Chondrocyte (in vitro differentiated cells): Measurements from ENCODE around the gene TMEM9B. TPM values are rescaled to one million over a fixed set of nuclear protein-coding genes. Genes with fewer than 3 reads are reported as not detected.
"Not testable (repeated sequence)": the region's sequence is repeated elsewhere in the genome, so short reads cannot be mapped to it uniquely, and the experiment has no call there.

Source experiments
- DNase-seq: peaks from one replicate; pipeline ENCODE4 v3.0.0; 2021; ENCODE audit warnings: mixed read lengths, low spot score
- H3K27ac Mint-ChIP-seq: one replicate; pipeline ENCODE4 v1.8.0; 2021; ENCODE audit warnings: mild to moderate bottlenecking, moderate library complexity, mixed read lengths; ENCODE audit not compliant: unreplicated experiment
- H3K27me3 Mint-ChIP-seq: 2 replicates; pipeline ENCODE4 v1.8.0; 2021; ENCODE audit warnings: low read depth, mixed read lengths
- H3K36me3 Mint-ChIP-seq: 2 replicates; pipeline ENCODE4 v1.8.0; 2021; ENCODE audit warnings: low read depth, mixed read lengths
- H3K4me1 Mint-ChIP-seq: 2 replicates; pipeline ENCODE4 v1.8.0; 2021; ENCODE audit warnings: low read depth, mild to moderate bottlenecking, mixed read lengths
- H3K4me3 Mint-ChIP-seq: one replicate; pipeline ENCODE4 v1.8.0; 2021; ENCODE audit warnings: mild to moderate bottlenecking, moderate library complexity, mixed read lengths; ENCODE audit not compliant: unreplicated experiment
- H3K9me3 Mint-ChIP-seq: 2 replicates; pipeline ENCODE4 v1.8.0; 2021; ENCODE audit warnings: low read depth, mixed read lengths
- CTCF ChIP-seq: fragments of 200-600 bp; sonication (generic); IDR thresholded peaks from 2 replicates; pipeline ENCODE4 v1.5.0; 2021; ENCODE audit warnings: antibody characterized with exemption, mild to moderate bottlenecking, moderate library complexity
- total RNA-seq: library from RNA; stranded (reverse); gene quantifications from 3 replicates; pipeline ENCODE4 v1.2.1, GENCODE V29; 2021

TMEM9B gene
- total RNA-seq, 1 donor from 2014 or later = 20.7 TPM

- TF ChIP-seq CTCF = no peak
- Mint-ChIP-seq H3K4me1 (peaks cover 18% of the 10 kb centered on the region), H3K9me3 (no peaks in the 10 kb centered on the region), H3K27me3 (no peaks in the 10 kb centered on the region), H3K4me3 (no peak overlapping the region), H3K27ac (no peak overlapping the region), H3K36me3 (no peaks in the 10 kb centered on the region)
- no peak for DNase-seq
These were observed 21.2 kb upstream of the TMEM9B start for GRCh38 chr11:8985462-8985861.

GRCh38 chr11:8983552-8983951, 19.3 kb upstream of the TMEM9B start:
- H3K36me3 Mint-ChIP-seq = no peaks in the 10 kb centered on the region
- no peak for DNase-seq
- TF ChIP-seq CTCF = no peak
- H3K9me3 Mint-ChIP-seq = no peaks in the 10 kb centered on the region
- H3K4me1 Mint-ChIP-seq = peaks cover under 1% of the 10 kb centered on the region
- H3K4me3 Mint-ChIP-seq = no peak overlapping the region
- H3K27ac Mint-ChIP-seq = no peak overlapping the region
- no peaks in the 10 kb centered on the region for H3K27me3 Mint-ChIP-seq

- no peaks in the 10 kb centered on the region for H3K9me3 Mint-ChIP-seq
- DNase-seq = no peak
- no peaks in the 10 kb centered on the region for H3K27me3 Mint-ChIP-seq
- H3K27ac Mint-ChIP-seq = no peak overlapping the region
- H3K4me3 Mint-ChIP-seq = no peak overlapping the region
- no peaks in the 10 kb centered on the region for H3K36me3 Mint-ChIP-seq
- no peak for TF ChIP-seq CTCF
- H3K4me1 Mint-ChIP-seq = no peaks in the 10 kb centered on the region
These were observed 16.2 kb upstream of the TMEM9B start for GRCh38 chr11:8980485-8980884.

GRCh38 chr11:8979365-8979764, 15.1 kb upstream of the TMEM9B start:
- H3K9me3 Mint-ChIP-seq, H3K4me1 Mint-ChIP-seq, H3K4me3 Mint-ChIP-seq, H3K27ac Mint-ChIP-seq, DNase-seq, H3K27me3 Mint-ChIP-seq, H3K36me3 Mint-ChIP-seq: not testable (repeated sequence)

- H3K27me3 Mint-ChIP-seq = no peaks in the 10 kb centered on the region
- H3K9me3 Mint-ChIP-seq = no peaks in the 10 kb centered on the region
- H3K4me3 Mint-ChIP-seq = no peak overlapping the region
- H3K27ac Mint-ChIP-seq = no peak overlapping the region
- H3K36me3 Mint-ChIP-seq = no peaks in the 10 kb centered on the region
- no peak for DNase-seq
- peaks cover 4% of the 10 kb centered on the region for H3K4me1 Mint-ChIP-seq
- TF ChIP-seq CTCF = no peak
These were observed 8.9 kb upstream of the TMEM9B start for GRCh38 chr11:8973121-8973520.

- H3K4me1 Mint-ChIP-seq = peaks cover 4% of the 10 kb centered on the region
These were observed 7.7 kb upstream of the TMEM9B start for GRCh38 chr11:8971924-8972316.

More at GRCh38 chr11:8971924-8972316, 7.7 kb upstream of the TMEM9B start:
- TF ChIP-seq CTCF = no peak
- DNase-seq = no peak
- Mint-ChIP-seq H3K4me3 (no peak overlapping the region), H3K27ac (no peak overlapping the region), H3K36me3 (no peaks in the 10 kb centered on the region), H3K27me3 (no peaks in the 10 kb centered on the region), H3K9me3 (no peaks in the 10 kb centered on the region)
